Activated CD8-positive, alpha-beta T cell treated with anti-CD3 and anti-CD28 coated beads for 36 hours (primary cell): ENCODE results near the gene CWC27. TPM values are rescaled to one million over a fixed set of nuclear protein-coding genes. Genes with fewer than 3 reads are reported as not detected.

Source experiments
- ATAC-seq: fragments of 200-7000 bp; cut with Tn5 transposase; one replicate; pipeline ENCODE4 v1.10.0; 2021; ENCODE audit warnings: mild to moderate bottlenecking, moderate library complexity
- CTCF ChIA-PET: fragments of 350-600 bp; sonication (Branson Sonifier 250); formaldehyde crosslinking; loops from one replicate; lab custom pipeline; 2021; ENCODE audit warnings: antibody characterized with exemption; lab: Charles Lee
- POLR2A ChIA-PET: fragments of 350-600 bp; sonication (Branson Sonifier 250); formaldehyde crosslinking; loops from one replicate; lab custom pipeline; 2021; ENCODE audit warnings: antibody characterized with exemption; lab: Charles Lee
- DNase-seq: peaks from one replicate; pipeline ENCODE4 v3.0.0-alpha.2; 2020
- H3K27ac Mint-ChIP-seq: one replicate; pipeline ENCODE4 v1.8.0; 2021; ENCODE audit warnings: mild to moderate bottlenecking, mixed read lengths
- H3K27me3 Mint-ChIP-seq: one replicate; pipeline ENCODE4 v1.8.0; 2021; ENCODE audit warnings: mixed read lengths
- H3K36me3 Mint-ChIP-seq: one replicate; pipeline ENCODE4 v1.8.0; 2021; ENCODE audit warnings: low read depth, mixed read lengths
- H3K4me1 Mint-ChIP-seq: one replicate; pipeline ENCODE4 v1.8.0; 2021; ENCODE audit warnings: low read depth, mixed read lengths
- H3K4me3 Mint-ChIP-seq: one replicate; pipeline ENCODE4 v1.8.0; 2021; ENCODE audit warnings: mild to moderate bottlenecking, moderate library complexity, mixed read lengths
- H3K9me3 Mint-ChIP-seq: one replicate; pipeline ENCODE4 v1.8.0; 2021; ENCODE audit warnings: mixed read lengths
- intact Hi-C: fragments of 100-400 bp; cut with micrococcal nuclease; formaldehyde crosslinking; loops from one replicate; pipeline ENCODE4 v1.10.0; 2022
- total RNA-seq, 2 experiments: library from RNA; stranded (reverse); gene quantifications; one replicate each; pipeline ENCODE4 v1.2.3, GENCODE V29; 2021
- TF ChIP-seq, protein P1 (sequence below): fragments of 200-600 bp; IDR thresholded peaks from one replicate; pipeline ENCODE4 v1.8.0; 2022; ENCODE audit warnings: antibody characterized with exemption, mild to moderate bottlenecking

Gene CWC27
- total RNA-seq, 2 experiments from 2014 or later, result 32.3 to 38.1 TPM

- no peak for ATAC-seq
- Mint-ChIP-seq H3K4me1 (peaks cover 15% of the 10 kb centered on the region), H3K4me3 (no peak overlapping the region), H3K36me3 (peaks cover 11% of the 10 kb centered on the region), H3K27ac (no peak overlapping the region), H3K9me3 (no peaks in the 10 kb centered on the region), H3K27me3 (no peaks in the 10 kb centered on the region)
- intact Hi-C loops, result loop anchor here (10.0 kb wide), 1 partner anchor 1385 kb away; the partner anchor contains the start of gene SREK1
- no peak for DNase-seq
- TF ChIP-seq, protein P1, sequence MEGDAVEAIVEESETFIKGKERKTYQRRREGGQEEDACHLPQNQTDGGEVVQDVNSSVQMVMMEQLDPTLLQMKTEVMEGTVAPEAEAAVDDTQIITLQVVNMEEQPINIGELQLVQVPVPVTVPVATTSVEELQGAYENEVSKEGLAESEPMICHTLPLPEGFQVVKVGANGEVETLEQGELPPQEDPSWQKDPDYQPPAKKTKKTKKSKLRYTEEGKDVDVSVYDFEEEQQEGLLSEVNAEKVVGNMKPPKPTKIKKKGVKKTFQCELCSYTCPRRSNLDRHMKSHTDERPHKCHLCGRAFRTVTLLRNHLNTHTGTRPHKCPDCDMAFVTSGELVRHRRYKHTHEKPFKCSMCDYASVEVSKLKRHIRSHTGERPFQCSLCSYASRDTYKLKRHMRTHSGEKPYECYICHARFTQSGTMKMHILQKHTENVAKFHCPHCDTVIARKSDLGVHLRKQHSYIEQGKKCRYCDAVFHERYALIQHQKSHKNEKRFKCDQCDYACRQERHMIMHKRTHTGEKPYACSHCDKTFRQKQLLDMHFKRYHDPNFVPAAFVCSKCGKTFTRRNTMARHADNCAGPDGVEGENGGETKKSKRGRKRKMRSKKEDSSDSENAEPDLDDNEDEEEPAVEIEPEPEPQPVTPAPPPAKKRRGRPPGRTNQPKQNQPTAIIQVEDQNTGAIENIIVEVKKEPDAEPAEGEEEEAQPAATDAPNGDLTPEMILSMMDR, result no peak
- CTCF ChIA-PET, result no interaction called here
- POLR2A ChIA-PET, result no interaction called here
These were observed 8.6 kb upstream of the CWC27 start for GRCh38 chr5:64759960-64760660.

DNA sequence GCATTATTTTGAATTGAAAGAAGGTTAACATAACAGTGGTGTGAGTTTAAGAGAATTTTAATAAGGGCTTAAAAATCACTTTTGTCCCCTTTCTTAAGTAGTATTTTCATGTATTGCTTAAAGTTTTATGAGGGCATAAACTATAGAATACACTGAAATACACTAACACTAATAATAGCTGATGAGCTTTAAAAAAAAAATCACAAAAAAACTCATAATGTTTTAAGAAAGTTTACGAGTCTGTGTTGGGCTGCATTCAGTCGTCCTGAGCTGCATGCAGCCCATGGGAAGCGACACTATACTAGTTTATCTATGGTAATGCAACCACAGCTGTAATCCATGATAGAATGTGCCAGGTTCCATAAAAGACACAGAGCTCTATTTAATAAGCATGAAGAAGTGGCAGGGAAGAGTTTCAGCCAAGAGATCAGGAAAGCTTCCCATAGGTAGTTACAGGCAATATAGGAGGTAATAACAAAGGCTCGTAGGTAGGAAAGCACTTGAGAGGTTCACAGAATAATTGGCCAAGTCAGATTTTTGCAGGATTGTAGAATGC, 4.7 kb upstream of the CWC27 start:
- Mint-ChIP-seq H3K36me3 (peaks cover 24% of the 10 kb centered on the region), H3K27ac (no peak overlapping the region), H3K27me3 (no peaks in the 10 kb centered on the region), H3K4me3 (no peak overlapping the region), H3K9me3 (no peaks in the 10 kb centered on the region), H3K4me1 (peaks cover 24% of the 10 kb centered on the region)
- ChIA-PET CTCF (interaction anchor here (0.7 kb wide), 1 partner anchor 19 kb away, joined by 3 read pairs; no protein-coding TSS in a partner anchor), POLR2A (no interaction called here)
- TF ChIP-seq, protein P1, result no peak
- intact Hi-C loops, result loop anchor here (10.0 kb wide), 1 partner anchor 1381 kb away; the partner anchor contains the start of gene SREK1
- DNase-seq (no peak), ATAC-seq (no peak)

DNA sequence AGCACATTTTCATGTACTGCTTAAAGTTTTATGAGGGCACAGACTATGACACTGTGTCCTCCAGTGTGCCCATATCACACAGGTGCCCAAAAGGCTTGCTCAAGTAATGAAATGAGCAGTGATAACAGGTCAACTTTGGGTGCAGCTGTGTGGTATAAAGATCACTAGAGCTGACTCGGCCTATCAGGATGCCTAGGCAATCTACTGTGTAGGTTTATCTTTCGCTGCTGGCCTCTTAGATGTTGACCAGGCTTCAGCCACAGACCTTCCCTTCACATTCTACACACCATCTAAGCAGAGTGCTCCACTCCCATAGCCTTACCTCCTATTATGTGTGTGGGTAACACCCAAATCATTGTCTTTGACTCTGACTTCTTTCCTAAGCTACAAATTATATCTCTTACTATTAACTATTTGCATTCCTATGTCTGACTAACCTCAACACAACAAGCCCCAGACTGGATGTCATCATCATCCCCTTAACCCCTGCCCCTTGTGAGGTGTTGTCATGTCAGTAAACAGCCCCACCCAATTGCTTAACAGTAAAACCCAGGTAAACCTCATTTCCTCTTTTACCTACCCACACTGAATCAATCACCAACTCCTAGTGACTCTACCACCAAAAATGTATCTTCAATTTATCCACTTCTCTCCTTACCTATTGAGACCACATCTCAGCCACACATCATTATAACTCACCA, 2.8 kb upstream of the CWC27 start:
- Mint-ChIP-seq H3K4me1 (peaks cover 39% of the 10 kb centered on the region), H3K9me3 (no peaks in the 10 kb centered on the region), H3K36me3 (peaks cover 24% of the 10 kb centered on the region), H3K27ac (no peak overlapping the region), H3K27me3 (no peaks in the 10 kb centered on the region), H3K4me3 (no peak overlapping the region)
- intact Hi-C loops, result loop anchor here (10.0 kb wide), 1 partner anchor 1379 kb away; the partner anchor contains the start of gene SREK1
- TF ChIP-seq, protein P1, result no peak
- CTCF ChIA-PET, result interaction anchor here (4.3 kb wide), 1 partner anchor 17 kb away, joined by 27 read pairs; no protein-coding TSS in a partner anchor
- POLR2A ChIA-PET, result interaction anchor here (0.5 kb wide), 1 partner anchor 38 kb away, joined by 3 read pairs; no protein-coding TSS in a partner anchor
- ATAC-seq (no peak), DNase-seq (no peak)

- Mint-ChIP-seq H3K9me3 (no peaks in the 10 kb centered on the region), H3K27me3 (no peaks in the 10 kb centered on the region), H3K4me1 (peaks cover 41% of the 10 kb centered on the region), H3K4me3 (peak overlapping the region; percentile 100), H3K36me3 (peaks cover 22% of the 10 kb centered on the region), H3K27ac (no peak overlapping the region)
- DNase-seq (no peak), ATAC-seq (no peak)
- TF ChIP-seq, protein P1, result no peak
- intact Hi-C loops, result loop anchor here (10.0 kb wide), 1 partner anchor 1378 kb away; the partner anchor contains the start of gene SREK1
- POLR2A ChIA-PET, result no interaction called here
- CTCF ChIA-PET, result interaction anchor here (1.6 to 4.3 kb wide), 2 partner anchors 16 to 131 kb away, joined by 5 to 27 read pairs; no protein-coding TSS in a partner anchor
These were observed 1.8 kb upstream of the CWC27 start for GRCh38 chr5:64766941-64767340.
